GM19099 (cell line): ENCODE measurements around the gene HDDC3.

Experiments
- POLR2A ChIP-seq: IDR thresholded peaks from 3 replicates; pipeline ENCODE4 v1.6.1; 2011; ENCODE audit warnings: low read depth; ENCODE audit not compliant: insufficient read length; ENCODE audit errors: extremely low read depth

Gene HDDC3

GRCh38 chr15:90957031-90957790, 24.9 kb upstream of the HDDC3 start:
- TF ChIP-seq POLR2A, result no peak

- TF ChIP-seq POLR2A, result no peak
Observed at GRCh38 chr15:90956274-90957030, 24.1 kb upstream of the HDDC3 start.

DNA sequence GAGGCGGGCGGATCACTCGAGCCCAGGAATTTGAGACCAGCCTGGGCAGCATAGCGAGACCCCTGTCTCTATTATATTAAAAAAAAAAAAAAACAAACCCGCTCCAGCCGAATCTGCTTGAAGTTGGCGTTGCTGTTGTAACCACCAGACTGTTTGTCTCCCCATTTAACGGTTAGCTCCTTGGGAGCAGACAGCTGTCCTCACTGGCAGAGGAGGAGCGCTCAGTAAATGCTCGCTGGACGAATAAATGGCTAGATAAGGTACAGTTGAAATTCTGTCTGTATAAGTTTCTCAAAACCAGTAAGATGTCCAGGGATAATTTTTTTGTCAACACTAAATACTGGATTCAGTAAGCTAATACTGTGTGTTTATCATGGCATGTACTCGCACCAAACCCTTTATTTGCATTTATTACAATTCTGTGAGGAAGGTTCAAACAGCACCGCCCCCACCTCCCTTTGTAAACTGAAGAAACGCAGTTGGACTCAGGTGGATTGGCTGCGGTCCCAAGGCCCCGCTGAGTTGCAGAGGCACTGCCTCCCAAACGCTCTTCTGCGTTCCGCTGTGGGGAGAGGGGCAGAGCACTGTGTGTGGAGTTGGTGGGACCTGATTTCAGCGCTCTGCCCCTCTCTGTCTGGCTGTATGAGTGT, 23.4 kb upstream of the HDDC3 start:
- no peak for TF ChIP-seq POLR2A

DNA sequence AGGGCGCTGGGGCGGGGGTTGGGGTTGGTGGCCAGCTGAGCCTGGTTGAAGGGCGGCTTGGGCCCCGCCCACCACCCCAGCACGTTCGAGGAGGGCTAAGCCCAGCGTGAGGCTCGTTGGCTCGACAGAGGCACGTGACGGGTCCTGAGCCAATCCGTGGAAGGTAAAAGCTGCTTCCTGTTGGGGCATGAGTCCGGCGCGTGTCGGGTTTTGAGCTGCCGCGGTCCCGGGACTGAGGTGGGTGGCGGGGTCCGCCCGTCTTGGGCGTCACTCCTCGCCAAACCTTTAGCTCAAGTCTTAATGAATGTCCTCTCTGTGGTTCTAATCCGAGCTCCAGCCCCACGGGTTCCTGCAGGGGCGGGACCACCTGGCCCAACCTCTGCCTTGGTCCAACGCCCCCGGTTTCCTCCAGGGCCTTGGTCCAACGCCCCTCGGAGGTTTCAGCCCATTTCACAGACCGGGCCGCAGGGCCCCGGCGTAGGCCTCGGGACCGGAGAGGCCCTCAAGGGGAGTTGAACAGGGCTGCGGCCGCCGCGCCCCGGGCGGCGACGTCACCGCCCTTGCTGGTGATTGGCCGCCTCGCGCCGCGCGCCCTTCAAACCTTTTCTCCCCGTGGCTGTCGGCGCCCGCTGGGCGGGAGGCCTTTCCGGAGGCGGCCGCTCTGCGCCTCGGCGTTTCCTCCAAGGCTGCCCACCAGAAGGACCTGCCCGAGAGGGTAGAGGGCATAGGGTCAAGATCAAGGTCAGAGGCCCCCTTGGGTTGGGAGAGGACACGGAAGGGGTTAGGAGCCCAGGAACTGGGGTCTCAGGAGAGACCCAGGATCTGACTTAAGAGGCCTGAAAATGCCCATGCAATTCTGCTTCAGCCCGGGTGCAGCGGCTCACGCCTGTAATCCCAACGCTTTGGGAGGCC, 22.6 kb upstream of the HDDC3 start, which contains the start of gene RCCD1:
TSS of gene RCCD1 (plus strand) at position 173 of the 912 bp plus-strand sequence. CDS start 1,851 bp downstream, outside the sequence.
- peak; percentile 76 for TF ChIP-seq POLR2A

DNA sequence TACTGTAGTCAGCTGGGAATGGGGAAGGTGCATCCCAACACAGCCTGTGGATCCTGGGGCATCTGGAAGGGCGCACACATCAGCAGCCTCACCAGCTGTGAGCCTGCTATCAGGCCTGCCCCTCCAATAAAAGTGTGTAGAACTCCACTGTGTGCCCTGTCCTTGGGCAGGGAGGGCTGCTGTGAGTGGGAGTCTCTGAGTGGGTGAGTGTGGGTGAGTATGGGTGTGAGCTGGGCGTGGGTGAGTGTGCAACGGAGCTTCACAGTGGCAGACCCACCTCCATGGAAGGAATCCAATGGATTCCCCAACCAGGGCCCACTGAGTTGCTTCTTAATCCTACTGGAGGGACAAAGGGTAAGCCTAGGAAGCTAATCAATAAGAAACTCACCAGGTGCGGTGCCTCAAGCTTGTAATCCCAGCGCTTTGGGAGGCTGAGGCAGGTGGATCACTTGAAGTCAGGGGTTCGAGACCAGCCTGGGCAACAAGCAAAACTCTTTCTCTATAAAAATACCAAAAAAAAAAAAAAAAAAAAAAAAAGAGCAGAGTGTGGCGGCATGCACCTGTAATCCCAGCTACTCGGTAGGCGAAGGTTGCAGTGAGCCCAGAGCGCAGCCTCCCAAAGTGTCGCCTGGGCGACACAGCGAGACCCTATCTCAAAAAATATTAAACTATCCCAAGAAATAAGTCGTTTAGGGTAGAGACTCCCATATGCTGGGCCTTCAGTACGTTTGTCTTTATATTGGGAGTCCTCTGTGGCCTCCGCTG, 21.8 kb upstream of the HDDC3 start:
- TF ChIP-seq POLR2A, result no peak

DNA sequence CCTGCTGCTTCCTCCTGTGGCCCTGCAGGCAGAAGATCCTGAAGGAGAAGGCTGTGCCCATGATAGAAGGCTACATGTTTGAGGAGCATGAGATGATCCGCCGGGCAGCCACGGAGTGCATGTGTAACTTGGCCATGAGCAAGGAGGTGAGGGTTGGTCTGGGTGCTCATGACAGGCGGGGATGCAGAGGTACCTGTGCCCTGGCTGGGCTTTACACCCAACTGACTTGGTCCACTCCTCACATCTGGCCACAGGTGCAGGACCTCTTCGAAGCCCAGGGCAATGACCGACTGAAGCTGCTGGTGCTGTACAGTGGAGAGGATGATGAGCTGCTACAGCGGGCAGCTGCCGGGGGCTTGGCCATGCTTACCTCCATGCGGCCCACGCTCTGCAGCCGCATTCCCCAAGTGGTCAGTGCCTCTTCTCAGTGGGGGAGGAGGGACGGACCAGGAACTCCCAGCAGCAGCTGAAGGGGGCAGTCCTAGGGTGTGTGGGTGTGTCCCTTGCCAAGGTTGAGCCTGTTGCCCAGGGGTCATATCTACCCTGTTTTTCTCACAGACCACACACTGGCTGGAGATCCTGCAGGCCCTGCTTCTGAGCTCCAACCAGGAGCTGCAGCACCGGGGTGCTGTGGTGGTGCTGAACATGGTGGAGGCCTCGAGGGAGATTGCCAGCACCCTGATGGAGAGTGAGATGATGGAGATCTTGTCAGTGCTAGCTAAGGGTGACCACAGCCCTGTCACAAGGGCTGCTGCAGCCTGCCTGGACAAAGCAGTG, 20.7 kb upstream of the HDDC3 start:
- TF ChIP-seq POLR2A, result no peak

DNA sequence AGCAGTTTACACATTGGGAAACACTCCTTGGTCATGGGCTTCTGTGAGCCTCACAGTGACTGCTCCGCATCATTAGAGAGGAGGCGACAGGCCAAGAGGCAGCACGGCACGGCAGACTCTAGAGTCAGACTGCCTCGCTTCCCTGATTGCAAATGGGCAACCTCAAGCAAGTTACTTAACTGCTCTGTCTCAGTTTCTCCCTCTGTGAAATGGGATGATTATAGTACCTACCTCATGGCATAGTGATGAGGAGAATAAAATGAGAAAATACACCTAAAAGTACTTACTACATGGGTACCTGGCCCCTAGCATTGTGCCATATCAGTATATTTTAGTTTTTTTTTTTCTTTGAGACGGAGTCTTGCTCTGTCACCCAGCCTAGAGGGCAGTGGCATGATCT, 18.3 kb upstream of the HDDC3 start:
- no peak for TF ChIP-seq POLR2A

- no peak for TF ChIP-seq POLR2A
Observed at GRCh38 chr15:90949979-90950675, 17.8 kb upstream of the HDDC3 start.

GRCh38 chr15:90948506-90948905, 16.2 kb upstream of the HDDC3 start:
- TF ChIP-seq POLR2A, result no peak

GRCh38 chr15:90947577-90948357, 15.4 kb upstream of the HDDC3 start:
- no peak for TF ChIP-seq POLR2A

- TF ChIP-seq POLR2A, result no peak
Observed at GRCh38 chr15:90946941-90947576, 14.7 kb upstream of the HDDC3 start.
